ENCODE data around the gene KCNH5. TPM values are rescaled to one million over a fixed set of nuclear protein-coding genes. Genes with fewer than 3 reads are reported as not detected.
A peak's percentile ranks its signal among the peaks of the same experiment; 100 is the strongest.

Gene KCNH5, protein sequence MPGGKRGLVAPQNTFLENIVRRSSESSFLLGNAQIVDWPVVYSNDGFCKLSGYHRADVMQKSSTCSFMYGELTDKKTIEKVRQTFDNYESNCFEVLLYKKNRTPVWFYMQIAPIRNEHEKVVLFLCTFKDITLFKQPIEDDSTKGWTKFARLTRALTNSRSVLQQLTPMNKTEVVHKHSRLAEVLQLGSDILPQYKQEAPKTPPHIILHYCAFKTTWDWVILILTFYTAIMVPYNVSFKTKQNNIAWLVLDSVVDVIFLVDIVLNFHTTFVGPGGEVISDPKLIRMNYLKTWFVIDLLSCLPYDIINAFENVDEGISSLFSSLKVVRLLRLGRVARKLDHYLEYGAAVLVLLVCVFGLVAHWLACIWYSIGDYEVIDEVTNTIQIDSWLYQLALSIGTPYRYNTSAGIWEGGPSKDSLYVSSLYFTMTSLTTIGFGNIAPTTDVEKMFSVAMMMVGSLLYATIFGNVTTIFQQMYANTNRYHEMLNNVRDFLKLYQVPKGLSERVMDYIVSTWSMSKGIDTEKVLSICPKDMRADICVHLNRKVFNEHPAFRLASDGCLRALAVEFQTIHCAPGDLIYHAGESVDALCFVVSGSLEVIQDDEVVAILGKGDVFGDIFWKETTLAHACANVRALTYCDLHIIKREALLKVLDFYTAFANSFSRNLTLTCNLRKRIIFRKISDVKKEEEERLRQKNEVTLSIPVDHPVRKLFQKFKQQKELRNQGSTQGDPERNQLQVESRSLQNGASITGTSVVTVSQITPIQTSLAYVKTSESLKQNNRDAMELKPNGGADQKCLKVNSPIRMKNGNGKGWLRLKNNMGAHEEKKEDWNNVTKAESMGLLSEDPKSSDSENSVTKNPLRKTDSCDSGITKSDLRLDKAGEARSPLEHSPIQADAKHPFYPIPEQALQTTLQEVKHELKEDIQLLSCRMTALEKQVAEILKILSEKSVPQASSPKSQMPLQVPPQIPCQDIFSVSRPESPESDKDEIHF
- 0.36 TPM in 1 of 2 replicates, not detected in the other for total RNA-seq (ENCODE audit: low replicate concordance)

DNA sequence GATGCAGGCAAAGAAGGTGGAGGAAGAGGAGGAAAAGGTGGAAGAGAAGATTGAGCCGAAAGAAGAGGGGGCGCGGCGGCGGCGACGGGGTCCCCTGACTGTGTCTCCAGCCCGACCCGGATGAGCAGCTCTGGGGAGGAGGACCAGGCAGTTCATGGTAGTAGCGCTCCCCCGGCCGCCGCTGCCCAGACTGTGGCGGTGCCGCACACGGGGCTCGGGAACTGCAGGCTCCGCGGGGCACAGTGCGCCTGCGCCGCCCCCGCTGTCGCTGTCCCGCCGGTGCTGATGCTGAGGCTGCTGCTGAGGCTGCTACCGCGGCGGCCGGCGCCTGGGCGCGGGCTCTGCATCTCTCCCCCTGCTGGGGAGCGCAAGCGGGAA, at the start of gene KCNH5:
Gene KCNH5, minus strand, starts transcription at position 225 of the 378 bp plus-strand sequence. CDS start 272 bp downstream, outside the sequence.
- H3K4me3 ChIP-seq (ENCODE audit: low read depth, low read length) = peak within 1 kb of the TSS; percentile 48
- peak; percentile 15 for DNase-seq (ENCODE audit: low read depth)
- TF ChIP-seq, protein P1, sequence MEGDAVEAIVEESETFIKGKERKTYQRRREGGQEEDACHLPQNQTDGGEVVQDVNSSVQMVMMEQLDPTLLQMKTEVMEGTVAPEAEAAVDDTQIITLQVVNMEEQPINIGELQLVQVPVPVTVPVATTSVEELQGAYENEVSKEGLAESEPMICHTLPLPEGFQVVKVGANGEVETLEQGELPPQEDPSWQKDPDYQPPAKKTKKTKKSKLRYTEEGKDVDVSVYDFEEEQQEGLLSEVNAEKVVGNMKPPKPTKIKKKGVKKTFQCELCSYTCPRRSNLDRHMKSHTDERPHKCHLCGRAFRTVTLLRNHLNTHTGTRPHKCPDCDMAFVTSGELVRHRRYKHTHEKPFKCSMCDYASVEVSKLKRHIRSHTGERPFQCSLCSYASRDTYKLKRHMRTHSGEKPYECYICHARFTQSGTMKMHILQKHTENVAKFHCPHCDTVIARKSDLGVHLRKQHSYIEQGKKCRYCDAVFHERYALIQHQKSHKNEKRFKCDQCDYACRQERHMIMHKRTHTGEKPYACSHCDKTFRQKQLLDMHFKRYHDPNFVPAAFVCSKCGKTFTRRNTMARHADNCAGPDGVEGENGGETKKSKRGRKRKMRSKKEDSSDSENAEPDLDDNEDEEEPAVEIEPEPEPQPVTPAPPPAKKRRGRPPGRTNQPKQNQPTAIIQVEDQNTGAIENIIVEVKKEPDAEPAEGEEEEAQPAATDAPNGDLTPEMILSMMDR (IDR thresholded peaks at IDR 0.05; ENCODE audit: insufficient read depth, low read length) = no peak

DNA sequence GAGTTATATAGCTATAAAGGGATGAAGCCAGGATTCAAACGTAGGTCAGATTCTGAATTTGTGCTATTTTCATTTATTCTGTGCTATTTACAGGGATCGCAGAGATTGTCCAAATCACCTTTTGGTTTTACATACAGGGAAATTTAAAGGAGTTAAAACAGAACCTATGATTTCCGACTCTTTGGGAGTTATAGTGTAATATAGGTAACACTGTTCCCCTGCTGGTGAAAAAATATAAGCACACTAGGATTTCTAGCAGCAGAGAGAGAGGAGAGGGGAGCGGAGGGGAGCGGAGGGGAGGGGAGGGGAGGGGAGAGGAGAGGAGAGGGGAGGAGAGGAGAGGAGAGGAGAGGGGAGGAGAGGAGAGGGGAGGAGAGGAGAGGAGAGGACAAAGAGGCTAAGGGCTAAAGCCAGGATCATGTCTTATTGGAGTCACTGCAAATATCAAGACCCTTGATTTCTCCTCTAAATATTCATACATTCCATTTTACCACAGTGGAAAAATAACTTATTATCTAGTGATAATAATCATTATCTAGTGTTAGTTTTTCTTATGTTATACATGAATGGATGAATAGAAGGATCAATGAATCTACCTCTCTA, 46.2 kb upstream of the KCNH5 start:
- no peak for DNase-seq (ENCODE audit: low read depth)
- TF ChIP-seq, protein P1 (IDR thresholded peaks at IDR 0.05; ENCODE audit: insufficient read depth, low read length) = no peak
- H3K4me3 ChIP-seq (ENCODE audit: low read depth, low read length) = no peak overlapping the region

- TF ChIP-seq, protein P1 (IDR thresholded peaks at IDR 0.05; ENCODE audit: insufficient read depth, low read length) = no peak
- H3K4me3 ChIP-seq (ENCODE audit: low read depth, low read length) = no peak overlapping the region
- DNase-seq (ENCODE audit: low read depth) = no peak
Observed at GRCh38 chr14:63088865-63089264, 43.6 kb upstream of the KCNH5 start.

GRCh38 chr14:63078569-63078968, 33.3 kb upstream of the KCNH5 start:
- TF ChIP-seq, protein P1 (IDR thresholded peaks at IDR 0.05; ENCODE audit: insufficient read depth, low read length) = no peak
- DNase-seq (ENCODE audit: low read depth) = no peak

DNA sequence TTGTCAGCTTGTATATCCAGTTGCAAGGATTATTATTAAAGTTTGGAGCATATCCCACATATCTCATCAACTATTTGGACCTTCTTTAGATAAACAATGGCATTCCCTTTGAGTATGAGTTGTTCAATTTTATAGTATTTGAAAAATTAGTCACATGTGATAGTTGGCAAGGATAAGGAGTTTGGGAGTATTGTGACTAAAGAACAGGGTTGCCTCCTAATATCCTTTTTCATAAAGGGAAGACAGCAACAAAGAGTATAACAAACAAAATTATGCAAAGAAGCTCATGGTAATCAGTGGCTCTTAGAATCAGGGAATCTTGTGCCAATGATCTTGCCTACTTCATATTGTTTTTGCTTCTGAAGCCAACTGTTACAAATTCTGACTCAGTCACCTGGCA, 31.2 kb upstream of the KCNH5 start:
- H3K4me3 ChIP-seq (ENCODE audit: low read depth, low read length) = no peak overlapping the region
- DNase-seq (ENCODE audit: low read depth) = no peak
- TF ChIP-seq, protein P1 (IDR thresholded peaks at IDR 0.05; ENCODE audit: insufficient read depth, low read length) = no peak

More at GRCh38 chr14:63078569-63078968, 33.3 kb upstream of the KCNH5 start:
- no peak overlapping the region for H3K4me3 ChIP-seq (ENCODE audit: low read depth, low read length)

DNA sequence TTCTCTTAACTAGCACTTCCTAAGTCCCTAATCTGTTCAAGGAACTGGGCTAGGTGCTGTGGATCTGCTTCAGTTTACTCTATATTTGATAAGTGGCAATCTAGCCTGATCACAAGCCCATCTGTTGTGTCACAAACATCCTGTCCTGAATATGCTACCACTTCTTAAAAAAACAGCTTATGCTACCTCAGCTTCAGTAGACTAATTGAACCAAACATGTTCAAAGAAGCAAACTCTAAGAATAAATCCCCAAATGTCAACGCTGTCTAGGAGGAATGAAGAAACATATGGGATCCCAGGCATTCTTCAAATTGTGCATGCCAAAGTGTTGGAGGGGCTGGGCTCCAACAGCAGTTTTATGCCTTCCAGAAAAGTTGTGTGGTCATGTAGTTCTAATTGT, 10.4 kb upstream of the KCNH5 start:
- DNase-seq (ENCODE audit: low read depth) = no peak
- no peak overlapping the region for H3K4me3 ChIP-seq (ENCODE audit: low read depth, low read length)
- TF ChIP-seq, protein P1 (IDR thresholded peaks at IDR 0.05; ENCODE audit: insufficient read depth, low read length) = no peak

All from fibroblast of the aortic adventitia (primary cell).